ENCODE results near the gene RUNX3. TPM values are rescaled to one million over a fixed set of nuclear protein-coding genes. Genes with fewer than 3 reads are reported as not detected.
"Not testable (repeated sequence)": the region's sequence is repeated elsewhere in the genome, so short reads cannot be mapped to it uniquely, and the experiment has no call there.

RUNX3 gene
- 5.3 TPM for total RNA-seq

DNA sequence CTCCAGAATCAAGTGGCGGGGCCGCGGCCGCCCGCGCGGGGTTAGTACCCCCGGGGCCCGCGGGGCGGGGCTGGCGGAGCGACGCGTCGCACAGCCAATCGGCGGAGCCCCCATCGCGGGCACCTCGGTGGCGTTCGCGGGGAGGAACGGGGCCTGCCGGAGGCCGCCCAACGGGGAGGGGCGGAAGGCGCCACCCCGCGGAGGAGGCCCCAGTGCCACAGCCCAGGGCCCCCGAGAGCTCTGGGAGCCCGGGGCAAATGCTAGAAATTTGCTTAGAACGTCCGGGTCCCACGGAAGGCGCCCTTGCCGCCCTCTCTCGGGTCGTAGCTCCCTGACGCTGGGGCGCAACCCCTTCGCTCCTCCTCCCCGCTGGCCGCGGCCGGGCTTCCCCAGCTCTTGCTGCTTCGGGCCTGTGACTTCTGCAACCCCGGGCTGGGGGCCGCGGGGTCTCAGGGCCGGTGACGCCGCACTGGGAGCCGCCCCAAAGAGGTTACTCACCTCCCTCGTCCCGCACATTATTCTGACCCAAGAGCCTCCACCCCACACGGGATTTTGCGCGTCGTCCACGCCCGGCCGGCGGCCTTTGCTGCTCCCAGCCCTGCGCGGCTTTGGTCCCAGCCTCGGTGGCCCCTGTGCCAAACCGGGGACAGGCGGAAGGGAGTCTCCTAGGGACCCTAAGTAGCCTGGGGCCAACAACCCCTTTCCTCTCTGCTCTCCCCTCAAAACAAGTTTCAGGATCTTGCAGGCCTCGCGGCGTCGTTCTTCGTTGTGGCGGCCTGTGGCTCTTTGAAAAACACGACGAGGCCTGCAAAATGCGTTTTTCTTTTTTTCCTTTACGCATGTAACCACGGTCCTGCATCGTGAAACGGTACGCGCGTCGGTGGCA, at the start of gene RUNX3:
TSS of gene RUNX3 (minus strand) at position 17 of the 886 bp plus-strand sequence. CDS start 408 bp downstream, outside the sequence.
- peak; percentile 66 for DNase-seq (ENCODE audit: low spot score)

DNA sequence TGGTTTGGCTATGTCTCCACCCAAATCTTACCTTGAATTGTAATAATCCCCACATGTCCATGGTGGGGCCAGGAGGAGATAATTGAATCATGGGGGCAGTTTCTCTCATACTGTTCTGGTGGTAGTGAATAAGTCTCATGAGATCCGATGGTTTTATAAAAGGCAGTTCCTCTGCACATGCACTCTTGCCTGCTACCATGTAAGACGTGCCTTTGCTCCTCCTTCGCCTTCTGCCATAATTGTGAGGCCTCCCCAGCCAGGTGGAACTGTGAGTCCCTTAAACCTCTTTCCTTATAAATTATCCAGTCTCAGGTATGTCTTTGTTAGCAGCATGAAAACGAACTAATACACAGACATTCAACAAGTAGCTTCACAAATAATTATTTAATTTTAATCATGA, 49.2 kb upstream of the RUNX3 start:
- DNase-seq (ENCODE audit: low spot score): not testable (repeated sequence)

DNA sequence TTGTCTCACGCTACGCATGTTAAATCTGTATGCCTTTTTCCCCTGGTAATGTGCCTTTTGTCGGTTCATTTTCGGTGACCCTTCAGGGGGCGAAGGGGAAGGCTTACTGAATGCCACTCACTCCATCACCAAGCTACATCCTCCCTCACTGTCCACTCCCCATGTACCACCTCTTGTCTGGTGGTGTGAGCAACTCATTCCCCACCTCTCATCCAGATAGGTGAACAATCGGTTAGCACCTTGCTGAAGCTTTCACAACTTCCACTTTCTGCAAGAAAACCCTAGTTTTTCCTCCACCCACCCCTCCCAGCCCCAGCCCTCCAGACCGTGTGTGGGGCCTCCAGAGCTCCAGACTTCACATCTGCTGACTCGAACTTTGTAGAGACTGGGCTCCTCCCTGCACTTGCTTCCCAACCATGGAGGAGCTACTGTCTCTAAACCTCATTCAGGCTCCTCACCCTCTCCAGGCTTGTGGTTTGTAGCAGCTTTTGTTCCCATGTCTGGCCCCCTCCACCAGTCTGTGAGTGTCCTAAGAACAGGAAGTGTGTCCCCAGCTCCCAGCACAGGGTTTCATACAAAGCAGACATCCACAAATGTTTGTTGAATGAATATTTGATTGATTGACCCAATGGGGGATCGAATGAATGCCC, 48.4 kb upstream of the RUNX3 start:
- DNase-seq (ENCODE audit: low spot score): no peak

DNA sequence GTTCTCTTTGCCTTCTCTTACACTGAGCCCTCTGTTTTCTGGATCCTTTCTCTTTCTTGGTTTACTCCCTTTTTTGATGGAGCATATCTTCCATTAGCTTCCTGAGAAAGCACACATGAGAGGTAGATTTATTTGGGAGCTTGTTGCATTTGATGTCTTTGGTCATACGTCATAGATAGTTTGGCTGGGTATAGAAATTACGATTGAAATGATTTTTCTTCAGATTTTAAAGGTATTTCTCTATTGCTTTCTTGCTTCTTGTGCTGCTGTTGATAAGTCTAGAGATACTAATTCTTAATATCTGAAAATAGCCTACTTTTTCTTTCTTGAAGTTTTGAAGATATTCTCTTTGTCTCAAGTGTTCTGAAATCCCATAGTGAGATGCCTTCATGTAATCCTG, 45.3 kb upstream of the RUNX3 start:
- no peak for DNase-seq (ENCODE audit: low spot score)

DNA sequence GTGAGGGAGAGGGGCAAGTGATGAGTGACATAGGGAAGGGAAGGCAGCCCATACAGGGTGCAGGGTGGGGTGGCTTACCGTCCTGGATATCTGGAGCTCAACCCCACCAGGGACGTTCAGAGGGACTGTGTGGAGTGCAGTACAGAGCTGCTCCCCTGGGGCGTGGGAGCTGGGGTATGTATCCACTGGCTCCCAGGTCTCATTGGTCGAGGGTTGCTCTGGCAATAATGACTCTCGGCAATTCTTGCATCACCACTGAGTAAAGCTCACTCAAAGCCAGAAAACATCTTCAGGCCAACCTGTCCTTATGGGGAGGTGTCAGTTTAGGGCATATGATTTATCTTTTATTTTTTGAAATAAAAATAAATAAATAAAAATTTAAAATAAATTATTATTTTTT, 43.2 kb upstream of the RUNX3 start:
- no peak for DNase-seq (ENCODE audit: low spot score)

DNA sequence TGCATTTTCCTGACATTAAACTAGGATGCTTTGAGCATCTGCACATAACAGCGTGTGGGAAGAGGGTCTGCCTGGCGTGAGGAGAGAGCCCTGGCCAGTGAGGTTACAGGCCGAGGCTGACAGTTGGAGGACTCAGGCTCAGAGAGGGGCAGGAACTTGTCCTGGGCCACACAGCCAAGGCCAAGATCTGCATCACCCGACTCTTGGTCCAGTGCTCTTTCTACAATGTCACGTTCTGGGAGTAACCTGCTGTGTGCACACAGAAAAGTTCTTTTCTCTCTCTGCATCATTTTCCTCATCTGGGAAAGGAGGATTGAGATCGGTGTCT, 42.8 kb upstream of the RUNX3 start:
- no peak for DNase-seq (ENCODE audit: low spot score)

DNA sequence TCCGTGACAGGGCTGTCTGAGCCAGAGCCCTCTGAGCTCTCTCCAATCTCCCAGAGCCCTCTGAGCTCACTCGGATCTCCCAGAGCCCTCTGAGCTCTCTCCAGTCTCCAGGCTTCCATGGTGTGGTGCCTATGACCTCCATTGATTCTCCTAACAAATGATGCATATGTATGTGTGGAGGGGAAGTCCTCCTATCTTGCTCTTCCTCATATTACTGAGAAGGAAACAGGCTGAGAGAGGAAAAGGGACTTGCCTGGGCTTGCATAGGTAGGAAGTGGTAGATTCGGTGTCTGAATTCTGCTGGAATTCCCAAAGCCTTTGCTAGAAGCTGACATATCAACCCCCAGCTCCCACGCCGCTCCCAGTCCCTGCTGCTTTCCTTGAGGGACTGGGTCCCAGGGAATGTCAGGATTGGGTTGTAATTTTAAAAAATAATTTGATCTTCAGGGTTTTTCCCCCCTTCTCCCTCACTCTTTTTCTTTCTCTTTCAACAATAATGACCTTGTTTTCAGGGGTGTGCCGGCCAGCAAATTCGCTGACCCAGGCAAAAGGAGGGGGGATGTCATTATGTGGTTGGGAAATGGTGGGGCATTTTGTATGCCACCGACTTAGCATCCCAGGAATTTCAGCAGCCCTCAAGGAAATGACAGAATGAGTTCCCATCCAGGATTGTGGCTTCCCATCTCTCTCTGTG, 42.3 kb upstream of the RUNX3 start:
- DNase-seq (ENCODE audit: low spot score): no peak

DNA sequence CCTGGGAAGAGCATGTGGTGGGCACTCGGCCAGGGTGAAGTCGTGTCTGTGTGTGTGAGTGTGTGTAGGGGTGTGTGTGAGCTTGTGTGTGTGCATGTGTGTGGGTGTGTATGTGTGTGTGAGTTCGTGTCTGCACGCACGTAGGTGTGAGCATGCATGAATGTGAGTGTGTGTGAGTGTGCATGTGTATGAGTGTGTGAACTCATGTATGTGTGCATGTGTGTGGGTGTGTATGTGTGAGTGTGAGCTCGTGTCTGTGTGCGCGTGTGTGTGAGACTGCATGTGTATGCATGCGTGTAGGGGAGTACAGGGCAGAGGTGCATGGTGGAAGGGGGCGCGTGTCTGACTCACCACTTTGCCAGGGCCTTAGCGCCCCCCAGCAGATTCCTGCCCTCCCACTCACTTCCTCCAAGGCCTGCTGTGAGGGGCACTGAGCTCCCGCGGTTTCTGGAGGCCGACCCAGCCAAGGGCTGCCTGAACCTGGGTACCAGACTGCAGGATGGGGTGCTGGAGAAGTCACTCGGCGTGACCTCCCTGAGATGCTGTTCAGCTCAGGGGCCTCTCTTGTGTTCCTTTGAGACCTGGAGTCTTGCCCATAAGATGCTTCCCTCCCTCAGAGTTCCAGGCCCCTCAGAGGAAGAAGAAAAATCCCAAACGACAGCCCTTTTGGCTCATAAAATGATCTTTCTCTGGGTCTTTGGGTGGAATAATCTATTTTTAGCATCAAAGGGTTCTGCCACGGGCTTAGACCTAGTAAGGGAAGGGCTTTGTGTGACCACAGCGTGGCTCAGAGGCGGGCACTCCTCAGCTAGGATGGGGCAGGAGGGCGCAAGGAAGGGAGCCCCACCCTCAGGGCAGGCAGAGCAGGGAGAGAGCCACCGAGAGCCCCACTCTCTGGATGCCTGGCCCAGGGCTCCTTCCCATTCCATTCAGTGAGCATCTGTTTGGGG, 41.1 kb upstream of the RUNX3 start:
- DNase-seq (ENCODE audit: low spot score): no peak

DNA sequence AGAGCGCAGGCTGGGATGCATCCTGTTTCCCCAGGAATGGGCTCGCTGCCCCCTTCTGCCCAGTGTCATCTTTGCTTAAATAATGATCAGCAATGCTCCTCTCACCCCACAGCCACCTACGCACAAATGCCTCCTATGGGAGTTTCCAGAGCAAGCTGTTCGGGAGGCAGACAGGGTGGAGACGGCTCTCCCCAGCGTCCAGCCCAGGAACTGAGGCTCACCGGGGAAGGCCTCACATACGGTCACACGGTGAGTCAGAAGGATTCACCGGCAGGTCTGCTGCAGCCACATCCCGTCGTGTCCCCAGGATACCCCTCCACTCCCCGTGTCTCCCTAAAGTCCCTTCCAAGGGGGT, 40.3 kb upstream of the RUNX3 start:
- DNase-seq (ENCODE audit: low spot score): no peak

DNA sequence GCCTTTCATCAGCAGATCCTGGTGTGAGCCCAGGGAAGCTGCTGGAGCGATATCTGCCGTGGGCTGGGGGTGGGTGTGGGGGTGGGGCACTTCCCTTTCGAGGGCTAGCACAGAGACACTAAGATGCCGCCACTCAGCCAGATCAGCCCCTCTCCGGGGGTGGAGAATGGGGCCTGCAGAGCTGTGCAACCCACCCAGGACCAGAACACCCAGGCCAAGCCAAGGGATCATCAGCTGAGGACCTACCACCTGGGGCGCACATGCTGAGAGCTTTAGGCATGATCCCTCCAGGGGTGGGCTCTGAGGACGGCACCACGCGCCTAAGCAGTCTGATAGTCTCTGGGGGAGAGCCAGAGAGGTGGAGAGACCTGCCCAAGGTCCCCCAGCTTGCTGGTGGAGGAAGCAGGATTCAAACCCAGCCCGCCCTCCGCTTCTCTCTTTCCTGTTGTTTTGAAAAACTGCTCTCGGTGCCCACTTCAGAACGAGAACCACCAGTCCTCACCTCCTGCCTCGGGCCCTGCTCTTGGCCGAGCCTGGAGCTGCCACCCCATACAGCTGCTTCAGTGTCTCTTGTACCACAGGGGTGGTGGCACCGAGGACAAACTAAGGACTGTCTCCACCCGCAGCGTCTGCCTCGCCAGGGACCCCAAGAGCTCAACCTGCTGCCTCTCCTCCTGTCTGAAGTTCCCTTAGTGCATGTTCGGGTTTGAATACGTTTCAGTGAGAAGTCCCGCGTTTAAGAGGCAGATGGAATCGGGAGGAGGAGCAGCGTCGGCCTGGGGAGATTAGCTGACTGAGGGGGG, 39.7 kb upstream of the RUNX3 start:
- no peak for DNase-seq (ENCODE audit: low spot score)

DNA sequence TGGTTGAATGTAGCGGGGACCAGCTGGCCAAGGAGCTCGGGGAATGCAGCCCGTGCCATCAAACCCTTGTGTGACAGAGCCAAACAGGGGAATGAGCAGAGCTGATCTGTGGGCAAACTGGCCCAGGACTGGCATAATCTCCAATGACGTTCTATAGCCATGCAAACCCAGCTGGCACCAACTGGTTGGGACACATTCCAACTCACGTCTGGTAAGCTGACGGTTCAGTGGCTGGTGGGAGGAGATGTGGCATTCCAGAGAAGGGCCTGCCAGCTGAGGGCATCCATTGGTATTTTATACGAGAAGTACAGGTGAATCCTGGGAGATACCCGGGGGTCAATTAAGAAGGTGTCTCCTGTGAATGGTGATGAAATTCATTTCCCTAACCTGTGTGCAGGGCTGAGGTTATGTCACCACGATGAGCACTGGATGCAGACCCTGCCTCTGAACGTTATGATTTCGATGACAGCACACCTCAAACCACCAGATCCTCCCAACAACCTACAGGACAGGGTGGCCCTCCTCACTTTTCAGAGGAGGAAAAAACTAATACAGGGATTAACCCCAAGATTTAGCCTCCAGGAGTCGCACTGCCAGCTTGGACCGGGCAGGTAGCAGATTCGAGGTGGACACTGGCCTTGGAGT, 39.0 kb upstream of the RUNX3 start:
- DNase-seq (ENCODE audit: low spot score): no peak

DNA sequence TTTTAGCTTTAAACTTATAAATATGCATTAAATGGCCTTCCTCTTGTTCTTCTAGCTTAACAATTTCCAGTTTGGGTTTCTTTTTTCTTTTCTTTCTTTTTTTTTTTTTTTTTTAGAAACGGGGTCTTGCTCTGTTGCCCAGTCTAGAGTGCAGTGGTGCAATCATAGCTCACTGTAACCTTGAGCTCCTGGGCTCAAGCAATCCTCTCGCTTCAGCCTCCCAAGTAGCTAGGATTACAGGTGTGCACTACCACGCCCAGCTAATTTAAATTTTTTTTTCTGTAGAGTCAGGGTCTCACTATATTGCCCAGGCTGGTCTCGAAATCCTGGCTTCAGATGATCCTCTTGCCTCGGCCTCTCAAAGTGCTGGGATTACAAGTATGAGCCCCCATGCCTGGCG, 37.9 kb upstream of the RUNX3 start:
- no peak for DNase-seq (ENCODE audit: low spot score)

DNA sequence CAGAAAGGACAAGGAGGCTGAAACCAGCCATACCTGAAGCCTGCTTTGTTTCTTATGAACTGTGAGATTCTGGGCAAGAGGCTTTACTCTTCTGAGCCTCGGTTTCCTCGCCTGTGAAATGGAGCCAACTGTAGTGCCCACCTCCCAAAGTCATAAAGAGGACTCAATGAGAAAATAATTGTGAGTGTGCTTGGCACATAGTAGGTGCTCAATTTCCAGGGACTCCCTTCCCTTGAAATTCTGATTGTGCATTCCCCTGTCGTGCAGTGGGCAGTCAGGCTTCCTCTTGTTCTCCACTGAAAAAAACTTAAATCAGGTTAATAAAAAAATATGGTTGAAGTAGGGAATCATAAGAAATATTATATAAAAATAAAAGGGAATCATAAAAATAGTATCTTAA, 37.5 kb upstream of the RUNX3 start:
- no peak for DNase-seq (ENCODE audit: low spot score)

DNA sequence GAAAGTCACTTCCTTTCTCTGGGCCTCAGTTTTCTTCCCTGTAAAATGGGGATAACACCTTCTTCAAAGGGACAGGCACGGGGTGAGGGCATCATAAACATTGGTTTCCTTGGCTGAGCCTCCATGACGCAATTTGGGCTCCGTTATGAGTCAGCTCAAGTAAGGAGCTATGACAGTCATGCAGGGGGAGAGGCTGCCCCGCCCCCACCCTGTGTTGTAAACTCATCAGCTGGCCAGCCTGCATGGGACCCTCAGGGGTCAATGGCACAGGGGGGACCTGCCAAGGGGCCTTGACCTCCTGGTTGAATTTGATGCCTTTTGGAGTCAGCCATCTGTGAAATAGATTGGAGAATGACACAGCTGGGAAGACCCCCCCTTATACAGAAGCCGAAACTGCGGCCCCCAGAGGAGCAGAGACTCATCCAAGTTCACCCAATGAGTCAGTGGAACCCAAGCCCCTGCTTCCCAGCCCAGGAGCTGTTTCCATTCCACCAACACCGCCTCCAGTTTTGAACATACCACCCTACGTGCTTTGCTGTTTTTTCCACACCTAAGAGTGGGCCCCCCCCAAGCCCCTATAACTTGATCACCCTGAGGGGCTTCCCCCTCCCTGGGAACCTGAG, 36.8 kb upstream of the RUNX3 start:
- DNase-seq (ENCODE audit: low spot score): no peak

DNA sequence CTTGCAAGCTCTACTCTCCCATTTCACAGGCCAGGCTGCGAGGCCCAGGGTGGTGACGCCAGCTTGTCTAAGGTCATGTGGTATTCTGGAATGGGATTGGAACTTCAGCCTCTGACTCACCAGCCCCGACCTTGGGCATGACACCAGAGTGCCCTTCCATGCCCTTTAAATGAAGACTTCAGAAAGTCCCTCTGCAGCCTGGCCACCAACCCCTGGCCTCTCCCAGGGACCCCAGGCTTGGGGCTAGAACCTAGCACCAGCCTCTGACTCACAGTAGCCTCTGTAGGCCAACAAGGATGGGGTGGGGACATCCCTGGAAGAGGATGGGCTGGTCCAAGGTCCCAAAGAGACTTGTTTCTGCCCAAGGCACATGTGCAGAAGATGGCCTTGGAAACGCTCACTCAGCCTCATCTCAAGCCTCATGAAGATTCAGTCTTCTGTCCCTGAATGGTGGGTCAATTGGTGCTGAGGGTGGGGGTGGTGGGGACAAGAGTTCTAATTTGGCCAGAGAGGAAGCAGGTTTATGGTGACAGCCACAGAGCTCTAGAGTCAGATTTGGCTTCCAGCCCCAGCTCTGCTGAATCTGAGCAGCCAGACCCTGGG, 36.1 kb upstream of the RUNX3 start:
- no peak for DNase-seq (ENCODE audit: low spot score)

DNA sequence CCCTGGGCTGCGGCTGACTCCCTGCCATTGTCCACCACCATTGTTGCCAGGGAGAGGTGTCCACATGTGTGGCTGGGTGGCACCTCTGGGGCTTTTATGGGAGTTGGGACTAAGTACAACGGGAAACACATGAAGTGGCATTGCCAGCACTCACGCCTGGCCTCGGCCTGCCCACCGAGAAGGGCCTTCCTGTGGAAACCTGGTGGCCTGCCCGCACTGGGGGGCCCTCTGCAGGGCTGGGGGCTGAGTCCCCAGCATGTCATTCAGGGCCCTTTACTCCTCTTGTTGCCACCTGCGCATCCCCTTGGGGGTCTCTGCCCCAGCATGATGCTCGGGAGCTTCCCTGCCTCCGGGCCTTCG, 35.5 kb upstream of the RUNX3 start:
- DNase-seq (ENCODE audit: low spot score): no peak

DNA sequence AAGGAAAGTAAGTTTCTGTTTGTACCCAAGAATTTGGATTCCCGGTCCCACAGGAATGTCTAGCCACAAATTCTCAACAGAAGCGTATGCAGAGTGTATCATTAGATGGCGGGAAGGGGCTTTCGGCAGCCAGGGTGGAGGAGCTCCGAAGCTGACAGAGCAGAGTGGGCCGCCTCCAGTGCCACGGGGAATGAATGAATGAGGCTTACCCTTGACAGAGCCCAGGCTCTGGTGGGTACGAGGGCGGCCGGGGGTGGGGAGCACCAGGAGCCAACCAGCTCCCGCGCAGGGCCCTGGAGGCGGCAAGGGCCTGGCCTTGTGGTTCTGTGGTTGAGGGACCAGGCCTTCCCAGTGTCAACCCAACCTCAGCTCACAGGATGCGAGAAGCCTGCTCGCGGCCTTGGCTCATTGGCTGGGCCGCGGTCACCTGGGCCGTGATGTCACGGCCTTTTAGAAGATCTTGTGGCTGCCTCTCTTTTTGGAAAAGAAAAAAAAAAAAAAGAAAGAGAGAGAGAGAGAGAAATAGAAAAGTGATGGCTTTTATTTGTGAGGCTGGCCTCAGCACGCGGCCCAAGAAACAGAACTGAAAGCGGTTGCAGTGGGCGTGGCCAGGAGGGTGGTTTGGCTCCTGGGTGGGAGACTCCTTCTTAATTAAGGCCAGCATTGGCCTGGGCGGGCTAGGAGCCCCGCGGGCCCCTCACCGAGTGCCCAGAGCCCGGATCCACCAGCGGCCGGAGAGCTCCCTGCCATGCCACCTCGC, 34.9 kb upstream of the RUNX3 start:
- DNase-seq (ENCODE audit: low spot score): peak; percentile 59

DNA sequence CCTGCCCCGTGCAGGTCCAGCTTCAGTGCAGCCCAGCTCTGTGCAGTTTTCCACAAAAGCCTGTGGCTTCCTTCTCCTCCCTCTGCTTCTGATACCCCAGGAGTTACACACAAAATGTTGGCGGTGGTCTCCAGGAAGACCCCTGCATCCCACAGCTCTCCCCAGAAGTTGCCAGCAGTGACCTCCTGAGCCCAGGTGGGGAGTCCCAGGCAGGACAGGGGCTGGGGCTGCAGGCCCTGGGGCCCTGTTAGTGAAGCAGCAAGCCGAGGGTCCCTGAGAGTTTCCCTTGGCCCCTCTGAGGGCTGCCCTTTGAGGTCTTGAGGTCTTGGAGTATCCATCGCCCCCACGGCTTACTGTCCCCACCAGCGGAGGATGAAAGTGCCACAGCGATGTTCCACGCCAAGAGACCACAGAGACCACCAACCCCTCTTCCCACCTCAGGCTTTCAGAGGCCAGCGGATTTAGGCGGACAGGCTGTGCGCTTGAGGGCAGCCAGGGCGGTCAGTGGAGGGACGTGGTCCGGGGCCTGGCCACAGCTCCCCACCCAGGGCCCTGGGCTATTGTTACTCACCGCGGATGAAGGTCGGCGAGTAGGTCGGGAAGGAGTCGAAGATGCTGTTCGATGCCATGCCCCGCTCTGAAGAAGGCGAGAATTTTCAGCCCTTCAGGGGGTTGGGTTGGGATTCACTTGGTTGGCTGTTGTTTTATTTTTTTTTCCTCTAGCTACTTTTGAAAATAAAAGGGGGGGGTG, 34.0 kb upstream of the RUNX3 start:
- DNase-seq (ENCODE audit: low spot score): no peak
